Measurements from ENCODE around the gene PAGR1. TPM values are rescaled to one million over a fixed set of nuclear protein-coding genes. Genes with fewer than 3 reads are reported as not detected.
A peak's percentile ranks its signal among the peaks of the same experiment; 100 is the strongest.

PAGR1 gene
- total and polyA plus RNA-seq, 9 of the 15 experiments (the other 6 are each of a cell fraction or from before 2014, with no cell fraction given) = 1.4 to 58.2 (median 16.8) TPM

DNA sequence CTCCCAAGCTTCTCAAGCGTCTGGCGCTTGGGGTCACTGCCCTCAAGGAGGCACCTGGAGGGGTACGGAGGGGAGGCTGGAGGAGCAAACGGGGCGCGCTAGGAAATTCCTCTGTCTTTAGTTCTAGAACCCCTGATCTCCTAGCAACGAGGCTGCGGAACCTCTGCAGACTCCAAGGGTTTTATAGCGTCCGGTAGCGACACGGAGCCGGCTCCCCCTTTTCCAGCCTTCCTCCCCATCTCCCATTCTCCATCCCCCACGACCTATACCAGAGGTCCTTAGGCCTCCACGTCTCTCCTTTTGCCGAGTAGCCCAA is 47.7 kb downstream of the PAGR1 start:
- Histone ChIP-seq H2AFZ (ENCODE audit: low read depth, low read length) (peak overlapping the region; percentile 99), H3K27me3 (ENCODE audit: control insufficient read depth in 2 of 2, insufficient read depth in 2 of 2, low read length in 2 of 2) (no peaks in the 10 kb centered on the region; a peak in 1 of 5 replicates), H3K36me3 (ENCODE audit: control insufficient read depth, insufficient read depth, low read length) (peaks cover 22% of the 10 kb centered on the region; the same call in 2 of the 3 replicates), H3K9me3 (replicated peaks; ENCODE audit: control insufficient read depth, insufficient read depth, low read depth, low read length) (no peaks in the 10 kb centered on the region), H3K79me2 (ENCODE audit: control insufficient read depth, insufficient read depth, low read length) (peaks cover 11% of the 10 kb centered on the region; the same call in 2 of the 3 replicates), H3K27ac (ENCODE audit: extremely low read depth, low read depth, low read length) (peak overlapping the region; percentile 29; the same call in 1 of the 3 replicates), H4K20me1 (replicated peaks; ENCODE audit: control insufficient read depth, insufficient read depth, low read length) (no peaks in the 10 kb centered on the region), H3K4me2 (ENCODE audit: insufficient read depth, low read length) (peak overlapping the region; percentile 96), H3K9ac (ENCODE audit: insufficient read depth in 1 of 2, low read depth in 2 of 2, low read length in 2 of 2) (peak overlapping the region; percentile 40 to 93; a peak in 3 of 4 replicates), H3K4me1 (replicated peaks in 1 of 2; ENCODE audit: control insufficient read depth in 2 of 2, insufficient read depth in 2 of 2, low read length in 2 of 2) (peaks cover 0 to 31% of the 10 kb centered on the region in 2 experiments; a peak in 3 of 5 replicates), H3K9me1 (ENCODE audit: control insufficient read depth, insufficient read depth, low read length) (no peaks in the 10 kb centered on the region), H3K4me3 (no peak overlapping the region)
- FAIRE-seq (no peak), ATAC-seq (no peak), DNase-seq (ENCODE audit: extremely low read depth in 1 of 4, low spot score in 3 of 4) (no peak)
- in situ Hi-C loops (cut with MboI) = no loop called here
- CTCF ChIA-PET (ENCODE audit: low intra/inter-chr PET ratio) = interaction anchor here (1.3 to 1.7 kb wide), 2 partner anchors 141 to 158 kb away, joined by 5 to 7 read pairs; no protein-coding TSS in a partner anchor
- BruUV-seq (replicated peaks) = no TSS peak
- WGBS (ENCODE audit: insufficient coverage, low coverage, missing lambda C conversion rate) = 21% methylated on average over 12 of the region's 16 CpGs
- intact Hi-C loops (cut with micrococcal nuclease) = loop anchor here (5.0 kb wide), 1 partner anchor 144 kb away; no protein-coding TSS in a partner anchor
- POLR2A ChIA-PET = interaction anchor here (0.6 to 1.5 kb wide), 6 partner anchors 9 to 187 kb away, joined by 3 to 6 read pairs (median 5); no protein-coding TSS in a partner anchor
- TF ChIP-seq ESRRA (IDR thresholded peaks at IDR 0.05; ENCODE audit: borderline replicate concordance, low read depth) = 0 out of 2 replicates have a peak, but pooled peaks have one; percentile 1
- TF ChIP-seq ZNF311 (CRISPR knock-in tag; IDR thresholded peaks at IDR 0.05) = no peak
- TF ChIP-seq NUFIP1 (IDR thresholded peaks at IDR 0.05; ENCODE audit: partially characterized antibody) = no peak
- TF ChIP-seq SMAD4 (CRISPR knock-in tag; conservative IDR thresholded peaks at IDR 0.05) = no peak
- TF ChIP-seq ETV1 (tag; conservative IDR thresholded peaks at IDR 0.05; ENCODE audit: low read depth) = no peak
- peak; percentile 40; the same call in 1 of the 2 replicates for TF ChIP-seq HDGF (IDR thresholded peaks at IDR 0.05)
- TF ChIP-seq TBP (optimal IDR thresholded peaks at IDR 0.05; ENCODE audit: low read depth, low read length) = no peak
- no peak for TF ChIP-seq PURB (CRISPR knock-in tag; IDR thresholded peaks at IDR 0.05; ENCODE audit: low read depth)
- no peak for TF ChIP-seq MTA3 (IDR thresholded peaks at IDR 0.05; ENCODE audit: borderline replicate concordance)
- TF ChIP-seq ZFX (CRISPR knock-in tag; IDR thresholded peaks at IDR 0.05) = 0 out of 2 replicates have a peak, but pooled peaks have one; percentile 21
- TF ChIP-seq ZNF668 (CRISPR knock-in tag; IDR thresholded peaks at IDR 0.05) = no peak
- TF ChIP-seq, protein P1, sequence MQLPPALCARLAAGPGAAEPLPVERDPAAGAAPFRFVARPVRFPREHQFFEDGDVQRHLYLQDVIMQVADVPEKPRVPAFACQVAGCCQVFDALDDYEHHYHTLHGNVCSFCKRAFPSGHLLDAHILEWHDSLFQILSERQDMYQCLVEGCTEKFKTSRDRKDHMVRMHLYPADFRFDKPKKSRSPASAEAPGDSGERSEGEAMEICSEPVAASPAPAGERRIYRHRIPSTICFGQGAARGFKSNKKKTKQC (CRISPR knock-in tag; IDR thresholded peaks at IDR 0.05) = no peak
- TF ChIP-seq ZNF408 (CRISPR knock-in tag; IDR thresholded peaks at IDR 0.05; ENCODE audit: low read depth) = no peak
- TF ChIP-seq CBFA2T2 (conservative IDR thresholded peaks at IDR 0.05) = no peak
- TF ChIP-seq CHCHD3 (CRISPR knock-in tag; IDR thresholded peaks at IDR 0.05) = no peak
- no peak for TF ChIP-seq ZFP1 (CRISPR knock-in tag; IDR thresholded peaks at IDR 0.05)
- TF ChIP-seq SAFB2 (IDR thresholded peaks at IDR 0.05; ENCODE audit: borderline replicate concordance, low read depth, low read length, severe bottlenecking) = no peak
- no peak for TF ChIP-seq POLR2AphosphoS5 (IDR thresholded peaks at IDR 0.05; ENCODE audit: control insufficient read depth, insufficient read depth, low read depth, low read length)

Data from K562 (cell line).